Uterus (tissue), 4 donors: Measurements from ENCODE around the gene CAPN9. TPM values are rescaled to one million over a fixed set of nuclear protein-coding genes. Genes with fewer than 3 reads are reported as not detected.
A peak's percentile ranks its signal among the peaks of the same experiment; 100 is the strongest.

Source experiments
- DNase-seq, 2 donors: peaks; one replicate each; pipeline ENCODE4 v3.0.0-alpha.2; 2019 to 2020
- H3K27ac ChIP-seq, 2 donors: fragments of 200-600 bp; sonication (generic); 1 replicate in 1 of 2; 2 replicates in 1 of 2; pipeline ENCODE4 v1.5.1; 2016 to 2018
- H3K27me3 ChIP-seq, 2 donors: fragments of 200-600 bp; sonication (generic); one replicate each; pipeline ENCODE4 v1.5.1; 2018 to 2019; ENCODE audit warnings: control low read depth in 1 of 2
- H3K36me3 ChIP-seq, 2 donors: fragments of 200-600 bp; sonication (generic); one replicate each; pipeline ENCODE4 v1.5.1; 2019; ENCODE audit warnings: control low read depth in 1 of 2
- H3K4me1 ChIP-seq, 2 donors: fragments of 200-600 bp; sonication (generic); one replicate each; pipeline ENCODE4 v1.5.1; 2018 to 2019; ENCODE audit warnings: control low read depth in 1 of 2
- H3K4me3 ChIP-seq, 2 donors: fragments of 200-600 bp; sonication (generic); 1 replicate in 1 of 2; 2 replicates in 1 of 2; pipeline ENCODE4 v1.5.1; 2018 to 2019; ENCODE audit warnings: mild to moderate bottlenecking in 1 of 2
- H3K9me3 ChIP-seq, 2 donors: fragments of 200-600 bp; sonication (generic); one replicate each; pipeline ENCODE4 v1.5.1; 2019; ENCODE audit warnings: control low read depth in 1 of 2
- CTCF ChIP-seq, 4 experiments: fragments of 200-600 bp in 2 of 4; fragments of 450-650 bp in 2 of 4; sonication (generic) in 2 of 4; IDR thresholded peaks; one replicate each; pipeline ENCODE4 v1.5.1; 2016 to 2019; ENCODE audit warnings: antibody characterized with exemption in 4 of 4, mild to moderate bottlenecking in 2 of 4, moderate library complexity in 1 of 4
- POLR2A ChIP-seq, 2 donors: fragments of 450-650 bp; IDR thresholded peaks; one replicate each; pipeline ENCODE4 v1.6.1; 2016; ENCODE audit warnings: antibody characterized with exemption in 2 of 2, mild to moderate bottlenecking in 1 of 2, moderate library complexity in 1 of 2
- intact Hi-C: fragments of 100-400 bp; cut with DNase I; formaldehyde crosslinking; loops from one replicate; pipeline ENCODE4 v1.15.1; 2023; ENCODE audit warnings: low total_unique reads
- total RNA-seq, 4 donors: library from RNA; depleted of rRNA in 3 of 4; stranded (reverse); fragments of >200 nt in 3 of 4; gene quantifications; one replicate each; pipeline versions ENCODE4 v1.1.0 to v1.2.4, GENCODE V29; 2014 to 2023
- donor health status: DM: yes; HTN: yes; CAD: no.

The CAPN9 gene
- total RNA-seq, 4 donors from 2014 or later, result 0.41 TPM; not detected in 3

- Histone ChIP-seq H3K36me3 (no peaks in the 10 kb centered on the region), H3K27me3 (no peaks in the 10 kb centered on the region), H3K9me3 (no peaks in the 10 kb centered on the region), H3K4me3 (no peak overlapping the region), H3K4me1 (no peaks in the 10 kb centered on the region), H3K27ac (no peak overlapping the region)
- intact Hi-C loops, result no loop called here
- DNase-seq, result no peak
- no peak for TF ChIP-seq CTCF (IDR thresholded peaks at IDR 0.05)
- TF ChIP-seq POLR2A (IDR thresholded peaks at IDR 0.05), result no peak
These were observed 71.7 kb downstream of the CAPN9 start for GRCh38 chr1:230818901-230819300.

GRCh38 chr1:230819976-230820375 lies 72.8 kb downstream of the CAPN9 start:
- TF ChIP-seq POLR2A (IDR thresholded peaks at IDR 0.05), result no peak
- TF ChIP-seq CTCF (IDR thresholded peaks at IDR 0.05), result no peak
- H3K27ac ChIP-seq, result no peak overlapping the region
- H3K36me3 ChIP-seq, result no peaks in the 10 kb centered on the region
- H3K4me3 ChIP-seq, result no peak overlapping the region
- H3K4me1 ChIP-seq, result peaks cover 0 to 7% of the 10 kb centered on the region in 2 donors
- no peaks in the 10 kb centered on the region for H3K27me3 ChIP-seq
- DNase-seq, result no peak
- H3K9me3 ChIP-seq, result no peaks in the 10 kb centered on the region
- intact Hi-C loops, result no loop called here

- H3K9me3 ChIP-seq, result no peaks in the 10 kb centered on the region
- intact Hi-C loops, result no loop called here
- H3K27ac ChIP-seq, result no peak overlapping the region
- no peaks in the 10 kb centered on the region for H3K36me3 ChIP-seq
- peaks cover 0 to 7% of the 10 kb centered on the region in 2 donors for H3K4me1 ChIP-seq
- no peak for DNase-seq
- H3K4me3 ChIP-seq, result no peak overlapping the region
- no peaks in the 10 kb centered on the region for H3K27me3 ChIP-seq
- TF ChIP-seq CTCF (IDR thresholded peaks at IDR 0.05) (no peak), POLR2A (IDR thresholded peaks at IDR 0.05) (no peak)
These were observed 73.4 kb downstream of the CAPN9 start for GRCh38 chr1:230820568-230820967.

GRCh38 chr1:230821346-230821745 lies 74.2 kb downstream of the CAPN9 start:
- TF ChIP-seq POLR2A (IDR thresholded peaks at IDR 0.05), result no peak
- no peak for TF ChIP-seq CTCF (IDR thresholded peaks at IDR 0.05)
- intact Hi-C loops, result no loop called here
- Histone ChIP-seq H3K4me3 (no peak overlapping the region), H3K27ac (no peak overlapping the region), H3K36me3 (no peaks in the 10 kb centered on the region), H3K27me3 (no peaks in the 10 kb centered on the region), H3K9me3 (no peaks in the 10 kb centered on the region), H3K4me1 (peaks cover 0 to 12% of the 10 kb centered on the region in 2 donors)
- DNase-seq, result no peak

GRCh38 chr1:230822092-230822581 lies 74.9 kb downstream of the CAPN9 start:
- Histone ChIP-seq H3K36me3 (no peaks in the 10 kb centered on the region), H3K9me3 (no peaks in the 10 kb centered on the region), H3K4me3 (no peak overlapping the region), H3K4me1 (peaks cover 0 to 12% of the 10 kb centered on the region in 2 donors), H3K27ac (peak overlapping the region; percentile 1 to 60), H3K27me3 (no peaks in the 10 kb centered on the region)
- DNase-seq, result peak; percentile 40 to 57
- TF ChIP-seq POLR2A (IDR thresholded peaks at IDR 0.05), result no peak
- TF ChIP-seq CTCF (IDR thresholded peaks at IDR 0.05), result no peak
- intact Hi-C loops, result no loop called here
